ENCODE measurements around the gene ABCA13.

Gene ABCA13

GRCh38 chr7:48347230-48347825, 176.1 kb downstream of the ABCA13 start:
- Histone ChIP-seq H3K27ac (no peak overlapping the region), H3K4me3 (IDR thresholded peaks at IDR 0.05; ENCODE audit: insufficient read depth, low read depth, low read length) (no peak overlapping the region), H3K27me3 (ENCODE audit: insufficient read depth, low read depth) (no peaks in the 10 kb centered on the region), H2AFZ (ENCODE audit: low read depth) (peak overlapping the region; percentile 41; the same call in 1 of the 2 replicates), H3K4me2 (peak overlapping the region; percentile 33; the same call in 1 of the 2 replicates), H3K79me2 (ENCODE audit: insufficient read depth, low read depth) (no peaks in the 10 kb centered on the region), H3K4me1 (ENCODE audit: low read depth, poor library complexity, severe bottlenecking) (peaks cover 17% of the 10 kb centered on the region), H4K20me1 (ENCODE audit: insufficient read depth) (no peaks in the 10 kb centered on the region), H3K36me3 (ENCODE audit: insufficient read depth) (no peaks in the 10 kb centered on the region), H3K9ac (no peak overlapping the region)
- TF ChIP-seq CTCF (conservative IDR thresholded peaks at IDR 0.05; ENCODE audit: low read depth, low read length), result no peak

- H3K4me3 ChIP-seq (IDR thresholded peaks at IDR 0.05; ENCODE audit: insufficient read depth, low read depth, low read length), result no peak overlapping the region
- no peaks in the 10 kb centered on the region for H3K79me2 ChIP-seq (ENCODE audit: insufficient read depth, low read depth)
- no peak overlapping the region for H3K27ac ChIP-seq
- TF ChIP-seq CTCF (conservative IDR thresholded peaks at IDR 0.05; ENCODE audit: low read depth, low read length), result no peak
- no peak overlapping the region for H2AFZ ChIP-seq (ENCODE audit: low read depth)
- H3K27me3 ChIP-seq (ENCODE audit: insufficient read depth, low read depth), result no peaks in the 10 kb centered on the region
- H3K9ac ChIP-seq, result no peak overlapping the region
- no peak overlapping the region for H3K4me2 ChIP-seq
- H3K36me3 ChIP-seq (ENCODE audit: insufficient read depth), result no peaks in the 10 kb centered on the region
- peaks cover 17% of the 10 kb centered on the region for H3K4me1 ChIP-seq (ENCODE audit: low read depth, poor library complexity, severe bottlenecking)
- no peaks in the 10 kb centered on the region for H4K20me1 ChIP-seq (ENCODE audit: insufficient read depth)
These were observed 179.3 kb downstream of the ABCA13 start for GRCh38 chr7:48350515-48350914.

- no peak overlapping the region for H3K4me3 ChIP-seq (IDR thresholded peaks at IDR 0.05; ENCODE audit: insufficient read depth, low read depth, low read length)
- TF ChIP-seq CTCF (conservative IDR thresholded peaks at IDR 0.05; ENCODE audit: low read depth, low read length), result no peak
- H3K4me2 ChIP-seq, result no peak overlapping the region
- H3K9ac ChIP-seq, result no peak overlapping the region
- no peaks in the 10 kb centered on the region for H3K36me3 ChIP-seq (ENCODE audit: insufficient read depth)
- H3K79me2 ChIP-seq (ENCODE audit: insufficient read depth, low read depth), result no peaks in the 10 kb centered on the region
- H3K27me3 ChIP-seq (ENCODE audit: insufficient read depth, low read depth), result no peaks in the 10 kb centered on the region
- no peak overlapping the region for H3K27ac ChIP-seq
- H2AFZ ChIP-seq (ENCODE audit: low read depth), result no peak overlapping the region
- no peaks in the 10 kb centered on the region for H4K20me1 ChIP-seq (ENCODE audit: insufficient read depth)
- peaks cover 15% of the 10 kb centered on the region for H3K4me1 ChIP-seq (ENCODE audit: low read depth, poor library complexity, severe bottlenecking)
These were observed 180.6 kb downstream of the ABCA13 start for GRCh38 chr7:48351900-48352299.

- Histone ChIP-seq H3K36me3 (ENCODE audit: insufficient read depth) (no peaks in the 10 kb centered on the region), H3K9ac (no peak overlapping the region), H2AFZ (ENCODE audit: low read depth) (no peak overlapping the region), H3K4me3 (IDR thresholded peaks at IDR 0.05; ENCODE audit: insufficient read depth, low read depth, low read length) (no peak overlapping the region), H3K4me2 (no peak overlapping the region), H3K27me3 (ENCODE audit: insufficient read depth, low read depth) (no peaks in the 10 kb centered on the region), H3K27ac (no peak overlapping the region), H4K20me1 (ENCODE audit: insufficient read depth) (no peaks in the 10 kb centered on the region), H3K79me2 (ENCODE audit: insufficient read depth, low read depth) (no peaks in the 10 kb centered on the region), H3K4me1 (ENCODE audit: low read depth, poor library complexity, severe bottlenecking) (no peaks in the 10 kb centered on the region)
- TF ChIP-seq CTCF (conservative IDR thresholded peaks at IDR 0.05; ENCODE audit: low read depth, low read length), result no peak
These were observed 184.1 kb downstream of the ABCA13 start for GRCh38 chr7:48355346-48355745.
